ENCODE results near the gene PREX1.
"Not testable (repeated sequence)": the region's sequence is repeated elsewhere in the genome, so short reads cannot be mapped to it uniquely, and the experiment has no call there.

PREX1 gene

GRCh38 chr20:48812114-48812513 lies 15.7 kb downstream of the PREX1 start:
- not testable (repeated sequence) for DNase-seq (ENCODE audit: low spot score)

DNA sequence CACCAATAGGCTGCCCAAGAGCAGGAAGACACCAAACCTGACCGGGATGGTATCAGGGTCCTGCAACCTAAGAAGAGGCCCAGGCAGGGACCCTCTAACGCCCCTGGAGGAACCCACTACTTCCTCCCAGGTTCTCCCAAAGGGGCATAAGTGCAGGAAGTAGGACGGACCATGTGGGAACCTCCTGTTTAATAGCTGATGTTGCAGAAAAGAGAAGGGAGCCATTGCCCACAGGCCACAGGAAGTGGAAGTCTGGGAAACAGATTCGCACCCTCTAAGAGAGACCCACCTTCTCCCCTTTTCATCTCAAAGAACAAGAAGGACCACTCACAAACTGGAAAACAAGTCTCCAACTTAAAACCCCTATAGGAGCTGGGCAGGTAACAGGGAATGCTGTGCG lies 18.1 kb downstream of the PREX1 start:
- DNase-seq (ENCODE audit: low spot score) = no peak

- DNase-seq (ENCODE audit: low spot score) = no peak
Measured at GRCh38 chr20:48808382-48809034, 19.3 kb downstream of the PREX1 start.

DNA sequence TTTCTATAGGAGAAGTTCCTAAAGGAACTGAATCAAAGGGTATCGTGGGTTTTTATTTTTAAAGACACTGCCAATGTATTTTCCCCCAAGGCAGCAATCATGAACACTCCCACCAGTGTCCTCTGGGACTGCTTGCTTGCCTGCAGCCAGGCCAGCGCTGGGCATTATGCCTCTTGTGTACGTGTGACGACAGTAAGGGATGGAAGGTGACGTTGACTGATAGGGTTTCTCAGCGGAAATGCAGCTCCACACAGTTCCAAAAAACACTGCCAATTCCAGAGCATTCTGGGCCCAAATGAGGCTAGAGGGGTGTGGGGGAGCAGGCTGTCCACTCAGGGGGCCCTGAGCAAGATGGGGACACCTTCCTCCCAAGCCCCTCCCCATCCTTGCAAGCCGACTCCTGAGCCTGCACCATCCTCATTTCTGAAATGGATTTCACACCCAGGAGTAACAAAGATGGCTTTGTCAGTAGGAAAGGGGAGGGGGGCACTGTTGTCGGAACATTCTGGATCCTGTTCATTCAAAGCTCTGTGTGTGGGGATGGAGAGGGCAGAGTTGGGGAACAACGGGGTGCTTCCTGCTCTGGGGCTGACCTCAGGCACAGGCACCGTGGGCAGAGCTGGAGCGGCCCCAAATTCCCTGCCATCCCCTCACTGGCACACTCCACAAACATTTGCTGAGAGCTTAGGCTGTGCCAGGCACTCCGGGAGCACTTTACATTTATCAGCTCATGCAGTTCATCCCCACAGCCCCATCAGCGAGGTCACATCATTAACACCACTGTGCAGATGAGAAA lies 20.0 kb downstream of the PREX1 start:
- DNase-seq (ENCODE audit: low spot score) = no peak

GRCh38 chr20:48807051-48807450 lies 20.7 kb downstream of the PREX1 start:
- DNase-seq (ENCODE audit: low spot score) = no peak

- DNase-seq (ENCODE audit: low spot score) = no peak
Measured at GRCh38 chr20:48805716-48806115, 22.1 kb downstream of the PREX1 start.

GRCh38 chr20:48805286-48805685 lies 22.5 kb downstream of the PREX1 start:
- DNase-seq (ENCODE audit: low spot score) = no peak

DNA sequence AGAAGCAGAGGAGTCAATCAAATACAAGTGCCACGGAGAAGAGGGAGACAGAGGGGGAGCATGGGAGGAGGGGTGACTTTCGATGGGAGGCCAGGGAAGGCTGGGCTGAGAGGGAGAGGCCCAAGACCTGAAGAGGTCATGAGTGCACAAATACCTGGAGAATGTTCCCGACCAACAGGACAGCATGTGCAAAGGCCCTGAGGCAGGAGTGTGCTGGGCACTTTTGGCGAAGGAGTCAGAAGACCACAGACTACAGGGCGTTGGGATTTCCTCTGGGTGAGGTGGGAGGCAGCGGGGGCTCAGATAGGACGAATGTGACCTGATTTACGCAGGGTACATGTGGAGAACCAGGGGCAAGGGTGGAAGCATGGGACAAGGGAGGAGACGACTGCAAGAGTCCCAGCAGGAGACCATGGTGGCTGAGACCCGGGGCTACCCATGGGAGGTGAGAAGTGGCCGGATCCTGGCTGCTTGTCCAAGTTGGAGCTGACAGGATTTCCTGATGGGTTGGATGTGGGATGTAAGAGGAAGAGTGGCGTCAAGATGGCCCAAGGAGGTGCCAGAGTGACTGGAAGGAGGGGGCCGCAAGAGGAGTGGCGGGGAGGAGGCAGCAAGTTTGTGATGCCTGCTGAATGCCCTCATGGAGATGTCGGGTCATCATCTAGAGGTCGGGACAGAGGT lies 23.4 kb downstream of the PREX1 start:
- DNase-seq (ENCODE audit: low spot score) = no peak

DNA sequence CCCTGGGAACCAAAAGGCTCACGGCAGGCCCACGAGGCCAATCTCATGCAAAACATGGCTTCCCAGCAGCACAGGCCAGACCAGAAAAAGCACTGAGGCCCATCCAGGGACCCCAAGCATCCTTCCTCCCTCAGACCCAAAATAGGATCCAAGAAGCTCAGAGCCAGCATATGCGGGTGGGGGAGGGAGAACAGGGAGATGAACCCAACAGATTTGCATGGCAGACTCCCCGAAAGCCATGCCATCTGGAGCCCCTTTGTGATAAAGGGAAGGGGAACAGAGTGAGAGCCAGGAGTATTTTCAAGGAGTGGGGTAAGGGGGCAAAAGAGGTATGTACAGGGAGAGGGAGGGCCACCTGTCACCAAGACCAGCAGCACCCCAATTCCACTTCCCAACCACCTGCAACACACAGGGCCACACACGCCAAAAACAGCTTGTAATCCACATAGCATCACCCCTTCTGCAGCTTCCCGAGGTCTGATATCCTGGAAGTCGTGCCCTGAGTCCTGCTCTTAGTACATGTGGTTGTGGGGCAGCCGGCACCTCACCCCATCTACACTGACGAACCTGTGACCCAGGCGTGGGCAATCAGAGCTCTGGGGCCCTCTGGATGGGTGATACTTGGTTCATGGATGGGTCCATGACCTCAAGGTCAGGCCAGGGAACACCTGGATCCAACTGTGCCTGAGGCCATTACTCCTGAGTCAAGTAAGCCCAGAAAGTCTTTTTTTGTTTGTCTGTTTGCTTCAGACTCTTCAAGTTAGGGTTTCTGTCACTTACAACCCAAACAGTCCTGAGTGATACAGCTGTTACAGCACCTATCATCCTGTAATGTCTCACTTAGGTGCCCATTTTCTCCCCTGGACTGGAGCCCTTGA lies 24.4 kb downstream of the PREX1 start:
- DNase-seq (ENCODE audit: low spot score) = no peak

GRCh38 chr20:48802647-48803046 lies 25.2 kb downstream of the PREX1 start:
- no peak for DNase-seq (ENCODE audit: low spot score)

GRCh38 chr20:48802216-48802615 lies 25.6 kb downstream of the PREX1 start:
- no peak for DNase-seq (ENCODE audit: low spot score)

DNA sequence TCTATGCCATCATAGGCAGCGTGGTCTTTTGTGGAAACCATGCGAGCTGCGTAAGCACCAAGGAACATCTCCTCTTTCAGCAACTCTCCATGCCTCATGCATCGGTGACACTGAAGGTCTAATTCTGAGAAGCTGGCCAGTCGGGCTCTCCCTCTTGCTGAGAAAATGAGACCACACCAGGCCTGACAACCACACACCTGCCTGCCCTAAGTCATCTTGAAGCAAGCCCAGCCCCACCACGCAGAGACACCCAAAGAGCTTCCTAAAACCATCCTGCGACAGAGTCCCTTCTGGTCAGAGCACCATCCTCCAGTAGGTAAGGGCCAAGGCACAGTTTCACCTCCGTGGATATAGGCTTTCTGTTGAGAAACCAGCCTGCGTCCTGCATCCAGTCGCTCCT lies 26.6 kb downstream of the PREX1 start:
- DNase-seq (ENCODE audit: low spot score) = no peak

- DNase-seq (ENCODE audit: low spot score) = no peak
Measured at GRCh38 chr20:48800177-48800576, 27.6 kb downstream of the PREX1 start.

GRCh38 chr20:48799328-48800105 lies 28.3 kb downstream of the PREX1 start:
- no peak for DNase-seq (ENCODE audit: low spot score)

DNA sequence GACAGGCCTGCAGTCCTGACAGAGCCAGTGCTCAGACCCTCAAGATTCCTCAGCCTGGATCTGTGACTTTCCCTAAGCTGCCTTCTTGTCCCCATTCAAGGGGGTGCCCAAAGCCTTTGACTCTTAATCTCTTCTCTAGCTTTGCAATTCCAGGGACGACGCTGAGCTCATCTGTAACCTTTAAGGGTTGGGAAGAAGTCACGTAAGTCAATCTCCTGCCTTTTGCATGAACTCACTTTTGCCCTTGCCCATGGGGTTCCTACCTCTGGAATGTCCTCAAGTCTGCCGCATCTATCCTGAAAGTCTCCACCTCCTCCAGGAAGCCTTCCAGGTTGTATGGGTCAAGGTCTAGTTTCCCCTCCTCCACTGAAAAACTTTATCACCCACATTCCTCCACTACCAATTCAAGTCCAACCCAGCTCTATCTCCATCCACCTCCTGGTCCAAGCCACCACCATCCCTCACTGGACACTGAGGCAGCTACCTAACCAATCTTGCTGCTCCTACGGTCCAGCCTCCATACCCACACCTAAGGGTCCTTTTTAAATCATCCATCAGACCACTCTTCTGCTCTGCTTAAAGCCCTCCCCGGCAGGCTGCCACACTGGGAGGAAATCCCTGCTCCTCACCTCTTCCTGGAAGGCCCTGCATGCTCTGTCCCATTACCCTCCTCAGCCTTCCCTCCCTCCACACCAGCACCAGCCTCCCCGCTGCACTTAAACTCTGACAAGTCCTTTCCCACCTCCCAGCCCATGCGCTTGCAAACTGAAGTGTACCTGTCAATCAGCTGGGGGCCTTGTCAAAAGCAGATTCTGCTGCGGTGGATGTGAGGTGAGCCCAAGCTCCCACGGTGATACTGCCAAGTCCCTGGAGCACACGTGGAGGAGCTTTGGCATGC lies 29.7 kb downstream of the PREX1 start:
- no peak for DNase-seq (ENCODE audit: low spot score)

DNA sequence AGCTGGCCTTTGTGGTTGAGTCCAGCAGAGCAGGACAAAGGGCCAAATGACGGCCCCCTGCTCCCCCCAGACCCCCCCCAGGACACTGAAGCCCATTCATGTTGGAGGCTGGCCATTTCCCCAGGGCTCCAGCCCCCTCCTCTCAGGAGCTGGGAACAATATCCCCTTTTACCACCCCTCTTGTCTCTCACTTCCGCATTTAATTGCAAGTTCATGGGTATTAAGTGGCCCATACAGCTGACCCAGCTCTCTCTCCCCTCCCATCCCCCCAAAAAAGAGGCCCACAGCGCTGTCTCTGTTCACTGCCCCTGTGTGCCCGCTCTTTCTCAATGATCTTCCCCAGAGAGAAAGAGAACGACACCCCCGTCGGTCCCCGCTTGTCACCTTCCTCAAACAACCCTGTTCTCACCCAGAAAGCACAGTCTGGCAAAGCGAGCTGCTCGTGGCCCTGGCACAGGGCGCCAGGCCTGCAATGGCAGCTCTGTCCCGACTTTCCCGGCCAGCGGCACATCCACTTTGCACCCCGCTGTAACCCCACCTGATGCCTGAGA lies 30.4 kb downstream of the PREX1 start:
- DNase-seq (ENCODE audit: low spot score) = peak; percentile 21

DNA sequence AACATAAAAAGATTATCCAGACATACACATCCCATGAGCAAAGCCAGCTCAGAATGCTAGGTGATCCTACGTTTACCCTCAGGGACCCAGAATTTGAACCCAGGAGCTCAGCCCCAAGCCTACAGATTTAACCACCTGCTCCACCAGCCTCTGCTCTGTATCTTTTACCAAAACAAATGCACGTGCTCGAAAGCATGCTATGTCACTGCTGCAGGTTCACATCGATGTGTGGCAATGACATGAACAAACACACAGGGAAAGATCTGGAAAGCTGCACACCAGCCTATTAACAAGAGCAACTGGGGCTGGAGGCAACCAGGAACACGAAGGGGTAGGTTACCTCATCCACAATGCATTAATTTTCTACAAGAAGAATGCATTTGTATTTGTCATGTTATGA lies 32.1 kb downstream of the PREX1 start:
- DNase-seq (ENCODE audit: low spot score) = no peak

DNA sequence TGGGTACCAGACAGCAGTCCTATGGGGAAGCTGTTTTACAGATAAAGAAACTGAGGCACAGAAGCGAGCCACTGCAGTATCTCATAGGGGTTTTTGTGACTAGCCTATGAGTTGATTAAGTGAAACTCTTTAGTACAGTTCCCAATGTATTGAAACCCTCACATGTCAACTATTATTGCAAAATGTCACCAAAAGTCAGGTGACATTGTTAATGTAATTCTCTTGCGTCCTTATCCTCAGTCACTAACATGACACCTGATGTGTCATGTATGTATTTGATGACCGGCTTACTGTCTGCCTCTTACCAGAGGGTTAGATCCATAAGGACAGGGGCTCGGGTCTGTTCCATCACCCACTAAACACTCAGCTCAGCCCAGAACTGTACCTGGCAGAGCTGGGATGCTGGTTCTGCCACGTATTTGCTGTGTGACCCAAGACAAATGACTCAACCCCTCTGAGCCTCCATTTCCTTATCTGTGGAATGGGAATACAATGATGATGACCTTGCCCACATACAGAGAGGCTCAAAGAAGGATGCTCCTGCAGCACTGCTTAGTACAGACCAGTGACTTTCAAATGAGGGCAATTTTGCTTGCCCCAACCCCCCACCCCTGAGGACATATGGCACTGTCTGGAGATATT lies 32.9 kb downstream of the PREX1 start:
- no peak for DNase-seq (ENCODE audit: low spot score)

DNA sequence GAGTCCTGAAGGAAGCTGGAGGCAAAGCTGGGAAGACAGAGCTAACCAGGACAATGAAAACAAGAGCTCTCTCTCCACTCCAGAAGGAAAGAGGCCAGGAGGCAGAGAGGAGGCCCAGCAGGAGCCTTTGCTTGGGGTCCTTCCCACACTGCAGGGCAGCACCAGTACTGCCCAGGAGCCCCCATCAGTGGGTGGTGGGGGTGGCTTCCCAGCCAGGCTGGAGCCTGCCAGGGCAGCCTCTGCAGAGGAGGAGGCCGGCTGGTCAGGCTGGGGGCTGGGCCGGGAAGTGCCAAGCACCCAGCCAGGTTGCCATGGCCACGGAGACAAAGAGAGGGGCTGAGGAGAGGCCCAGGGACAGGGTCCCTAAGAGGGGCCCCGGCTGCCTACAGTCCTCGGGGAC lies 33.4 kb downstream of the PREX1 start:
- DNase-seq (ENCODE audit: low spot score) = peak; percentile 10

All from cerebellar cortex (tissue), 1 donor.